GM12873 (cell line): ENCODE measurements around the gene TICAM2.

Experiments
- TF ChIP-seq, protein P1 (sequence below): IDR thresholded peaks from 2 replicates; pipeline ENCODE4 v1.5.1; 2012; ENCODE audit warnings: low read depth, mild to moderate bottlenecking, moderate library complexity, low read length, control low read depth; ENCODE audit not compliant: insufficient read depth; ENCODE audit errors: missing control alignments

Gene TICAM2

DNA sequence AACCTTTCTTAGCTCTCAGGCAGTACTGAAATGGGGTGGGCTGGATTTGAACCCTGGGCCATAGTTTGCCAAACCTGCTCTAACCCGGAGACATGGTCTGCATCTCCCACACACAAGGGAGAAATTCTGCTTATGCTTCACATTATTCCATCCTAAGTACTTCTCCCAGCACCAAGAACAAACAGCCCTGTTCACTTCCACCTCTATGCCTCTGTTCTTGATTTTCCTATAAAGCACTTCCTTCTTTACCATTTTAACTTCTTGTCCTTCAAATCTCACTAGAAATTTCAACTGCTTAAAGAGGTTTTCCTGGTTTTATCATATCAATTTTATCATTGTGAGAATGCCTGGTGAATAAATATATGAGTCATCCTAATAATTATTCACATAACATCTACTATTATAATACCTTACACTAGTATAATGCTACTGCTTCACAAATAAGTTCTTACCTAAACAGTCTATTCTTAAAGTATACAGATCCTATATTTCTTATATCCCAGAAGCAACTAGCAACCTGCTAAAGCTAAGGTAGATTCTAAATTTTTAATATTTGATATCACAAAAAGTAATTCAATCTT, 70.4 kb downstream of the TICAM2 start:
- TF ChIP-seq, protein P1, sequence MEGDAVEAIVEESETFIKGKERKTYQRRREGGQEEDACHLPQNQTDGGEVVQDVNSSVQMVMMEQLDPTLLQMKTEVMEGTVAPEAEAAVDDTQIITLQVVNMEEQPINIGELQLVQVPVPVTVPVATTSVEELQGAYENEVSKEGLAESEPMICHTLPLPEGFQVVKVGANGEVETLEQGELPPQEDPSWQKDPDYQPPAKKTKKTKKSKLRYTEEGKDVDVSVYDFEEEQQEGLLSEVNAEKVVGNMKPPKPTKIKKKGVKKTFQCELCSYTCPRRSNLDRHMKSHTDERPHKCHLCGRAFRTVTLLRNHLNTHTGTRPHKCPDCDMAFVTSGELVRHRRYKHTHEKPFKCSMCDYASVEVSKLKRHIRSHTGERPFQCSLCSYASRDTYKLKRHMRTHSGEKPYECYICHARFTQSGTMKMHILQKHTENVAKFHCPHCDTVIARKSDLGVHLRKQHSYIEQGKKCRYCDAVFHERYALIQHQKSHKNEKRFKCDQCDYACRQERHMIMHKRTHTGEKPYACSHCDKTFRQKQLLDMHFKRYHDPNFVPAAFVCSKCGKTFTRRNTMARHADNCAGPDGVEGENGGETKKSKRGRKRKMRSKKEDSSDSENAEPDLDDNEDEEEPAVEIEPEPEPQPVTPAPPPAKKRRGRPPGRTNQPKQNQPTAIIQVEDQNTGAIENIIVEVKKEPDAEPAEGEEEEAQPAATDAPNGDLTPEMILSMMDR, result no peak

DNA sequence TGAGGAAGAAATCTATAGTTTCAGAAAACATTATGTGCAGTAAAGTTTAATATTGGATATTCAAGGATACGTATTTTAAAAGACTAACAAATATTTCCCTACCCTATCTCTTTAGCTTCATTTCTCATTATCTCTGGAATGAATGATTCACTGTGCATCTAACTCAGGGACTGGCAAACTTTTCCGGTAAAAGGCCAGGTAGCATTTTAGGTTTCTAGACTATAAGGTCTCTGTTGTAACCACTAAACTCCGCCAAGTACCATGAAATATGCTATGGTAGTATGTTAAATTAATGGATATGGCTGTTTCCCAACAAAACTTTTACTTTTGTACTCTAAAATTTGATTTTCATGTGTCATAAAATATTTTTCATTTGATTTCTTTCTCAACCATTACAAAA, 70.9 kb downstream of the TICAM2 start:
- TF ChIP-seq, protein P1, result no peak

DNA sequence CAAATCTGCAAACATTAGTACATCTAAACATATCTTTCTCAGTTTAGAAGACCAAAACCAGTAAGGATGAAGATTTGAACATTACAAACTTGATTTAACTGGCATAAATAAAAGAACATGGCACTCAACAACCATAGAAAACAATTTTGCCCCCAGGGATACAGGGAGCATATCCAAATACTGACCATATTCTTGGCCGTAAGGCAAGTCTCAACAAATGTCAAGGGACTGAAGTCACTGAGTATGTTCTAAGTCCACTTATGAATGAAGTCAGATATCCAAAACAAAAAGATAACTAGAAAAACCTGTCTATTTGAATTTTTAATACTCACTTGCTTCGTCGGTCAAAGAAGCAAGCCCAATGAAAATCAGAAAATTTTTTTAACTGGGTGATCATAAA, 71.9 kb downstream of the TICAM2 start:
- TF ChIP-seq, protein P1, result no peak
